ENCODE data around the gene ASAH2.

- TF ChIP-seq HBP1 (CRISPR knock-in tag; IDR thresholded peaks at IDR 0.05; ENCODE audit: low read depth) (no peak), CTCF (CRISPR knock-in tag; IDR thresholded peaks at IDR 0.05) (no peak), GPBP1L1 (CRISPR knock-in tag; IDR thresholded peaks at IDR 0.05) (no peak)
Observed at GRCh38 chr10:50260791-50261281, 9.5 kb upstream of the ASAH2 start.

All from HepG2 (cell line).